Amniotic epithelial cell (primary cell): ENCODE results near the gene NTHL1.

ENCODE experiments used
- DNase-seq: peaks from one replicate; pipeline ENCODE4 v3.0.0-alpha.2; 2010; ENCODE audit warnings: low read depth

Gene NTHL1

DNA sequence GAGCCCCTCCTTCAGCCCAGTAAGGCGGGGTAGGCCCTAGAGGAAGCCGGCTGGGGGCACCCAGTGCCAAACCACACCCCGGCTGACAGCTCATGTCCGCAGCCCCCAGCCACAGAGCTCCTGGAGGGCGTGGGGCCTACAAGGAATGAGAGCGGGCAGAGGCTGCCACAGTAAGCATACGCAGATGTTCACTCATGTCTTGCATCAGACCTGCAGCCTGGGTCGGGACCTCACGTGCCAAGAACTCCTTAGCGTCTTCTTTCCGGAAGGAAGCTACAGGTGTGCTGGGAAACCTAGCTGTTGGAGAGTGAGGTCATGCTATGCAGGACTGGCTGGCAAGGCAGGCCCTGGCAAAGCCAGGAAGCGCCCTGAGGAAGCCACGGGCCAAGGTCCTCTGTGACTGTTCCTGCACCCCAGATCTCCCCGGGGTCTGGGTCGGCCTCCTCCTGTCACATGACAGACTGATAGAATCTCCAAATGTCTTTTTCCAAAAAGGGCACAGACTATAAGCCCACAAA is 39.6 kb downstream of the NTHL1 start:
- DNase-seq = peak; percentile 92

DNA sequence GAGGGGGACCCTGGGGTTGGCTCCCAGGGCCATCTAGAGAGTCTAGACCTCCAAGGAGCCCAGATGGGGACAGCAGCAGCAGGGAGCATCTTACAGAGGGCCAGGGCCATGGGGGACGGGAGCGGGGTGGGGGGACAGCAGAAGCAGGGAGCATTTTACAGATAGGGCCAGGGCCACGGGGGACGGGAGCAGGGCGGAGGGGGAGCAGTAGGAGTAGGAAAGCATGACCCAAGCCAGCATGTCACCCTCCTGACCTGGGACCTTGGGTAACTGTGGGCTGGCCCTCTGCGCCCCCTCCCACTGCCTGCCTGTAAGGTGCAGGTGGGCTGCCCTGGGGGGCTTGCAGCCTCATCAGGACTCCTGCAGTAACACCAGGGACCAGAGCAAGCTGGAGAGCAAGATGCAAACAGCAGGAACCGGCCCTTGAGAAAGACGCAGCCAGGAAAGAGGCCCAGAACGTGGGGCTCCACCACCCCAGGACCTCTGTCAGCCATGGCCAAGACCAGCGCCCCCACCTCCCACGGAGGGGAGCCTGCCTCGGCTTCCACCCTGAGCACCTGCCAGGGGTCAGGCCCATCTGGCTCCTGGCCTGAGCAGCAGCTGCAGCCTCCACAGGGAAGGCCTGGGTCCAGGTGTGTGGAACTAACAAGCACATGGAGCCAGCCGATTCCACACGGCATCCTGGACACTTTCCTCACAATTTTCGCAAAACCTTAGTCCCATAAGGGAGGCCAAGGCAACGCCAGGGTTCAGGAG is 40.4 kb downstream of the NTHL1 start:
- DNase-seq = no peak

DNA sequence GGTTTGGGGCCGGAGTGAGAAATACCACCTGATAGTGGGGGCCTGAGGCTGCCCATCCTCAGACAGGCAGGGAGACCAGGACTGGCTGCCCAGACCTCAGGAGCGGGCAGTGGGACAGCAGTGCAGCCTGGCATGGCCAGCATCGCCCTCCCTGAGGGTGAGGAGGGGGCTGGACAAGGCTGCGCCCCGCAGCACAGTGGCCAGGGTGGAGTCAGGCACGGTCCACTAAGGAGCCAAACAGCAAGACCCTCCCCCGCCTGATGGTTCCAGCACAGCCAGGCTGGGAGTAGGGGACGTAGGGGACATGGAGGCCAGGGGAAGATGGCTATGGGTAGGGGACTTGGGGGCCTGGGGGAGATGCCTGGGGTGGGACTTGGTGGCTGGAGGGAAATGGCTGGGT is 41.3 kb downstream of the NTHL1 start:
- DNase-seq = no peak

- DNase-seq = no peak
Measured at GRCh38 chr16:2005646-2006045, 42.0 kb downstream of the NTHL1 start.

GRCh38 chr16:2004795-2005517 is 42.7 kb downstream of the NTHL1 start:
- no peak for DNase-seq

DNA sequence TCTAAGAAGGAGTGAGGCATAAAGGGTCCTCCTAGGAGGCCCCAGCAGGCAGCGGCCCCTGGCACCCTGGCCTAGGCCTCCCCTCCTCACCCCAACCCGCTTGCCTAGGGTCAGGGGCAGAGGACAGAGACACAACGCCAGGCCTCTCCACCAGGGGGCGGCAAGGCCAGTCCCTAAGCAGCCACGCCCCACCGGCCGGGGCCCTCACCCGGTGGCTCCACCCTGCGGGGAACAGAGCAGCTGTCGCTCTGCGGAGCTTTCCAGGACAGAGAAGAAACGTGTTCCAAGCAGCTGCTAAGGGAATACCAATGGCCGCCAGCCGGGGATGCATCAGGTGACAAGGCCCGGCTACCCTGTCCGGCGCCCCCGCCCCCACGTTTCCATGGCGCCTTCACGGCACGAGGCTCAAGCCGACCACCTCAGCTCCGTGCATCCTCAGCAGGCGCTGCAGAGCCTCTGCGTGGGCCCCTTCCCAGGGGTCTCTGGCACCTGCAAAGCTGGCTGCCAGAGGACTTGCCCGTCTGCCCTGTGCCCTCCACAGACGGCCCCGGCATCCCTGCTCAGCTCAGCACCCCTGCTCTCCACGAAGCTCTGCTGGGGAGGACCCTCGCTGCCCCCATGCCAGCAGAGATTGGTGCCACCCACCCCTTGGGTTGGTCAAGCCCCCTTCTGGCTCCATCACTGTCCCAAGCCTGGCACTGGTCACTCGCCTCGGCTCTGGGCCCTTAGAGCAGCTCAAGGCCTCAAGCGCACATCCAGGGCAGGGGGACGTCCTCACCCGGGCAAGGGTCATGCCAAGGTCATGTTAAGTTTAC is 43.6 kb downstream of the NTHL1 start:
- DNase-seq = peak; percentile 65

DNA sequence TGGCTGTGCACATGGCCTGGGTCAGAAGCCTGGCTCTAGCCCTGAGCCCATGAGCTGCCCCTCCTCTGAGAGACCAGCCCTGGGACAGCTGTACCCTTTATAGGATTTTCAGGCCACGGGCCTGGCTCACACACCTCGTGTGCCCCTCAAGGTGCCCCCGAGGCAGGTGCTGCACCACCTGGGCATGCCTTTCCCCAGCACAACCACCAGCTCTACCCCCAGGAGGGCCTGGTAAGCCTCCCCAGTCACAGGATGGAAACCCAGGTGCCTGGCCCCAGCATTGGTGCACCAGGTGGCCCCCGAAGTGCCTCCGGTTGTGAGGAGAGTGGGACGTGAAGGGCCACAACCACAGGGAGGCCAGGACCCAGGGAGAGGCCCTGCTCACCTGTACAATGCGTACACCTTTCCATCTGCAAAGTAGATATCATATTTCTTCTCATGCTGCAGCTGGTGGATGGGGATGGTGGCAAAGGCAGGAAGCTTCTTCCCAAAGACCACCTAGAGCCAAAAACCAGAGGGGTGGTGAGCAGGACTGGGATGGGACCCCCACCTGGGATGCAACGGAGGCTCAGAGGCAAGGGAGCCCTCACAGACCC is 44.3 kb downstream of the NTHL1 start:
- DNase-seq = no peak

- DNase-seq = no peak
Measured at GRCh38 chr16:2002406-2003230, 45.0 kb downstream of the NTHL1 start.

GRCh38 chr16:2001456-2002355 is 45.9 kb downstream of the NTHL1 start:
- DNase-seq = no peak

- no peak for DNase-seq
Measured at GRCh38 chr16:2001035-2001434, 46.6 kb downstream of the NTHL1 start.

GRCh38 chr16:1999866-2000514 is 47.6 kb downstream of the NTHL1 start:
- no peak for DNase-seq

DNA sequence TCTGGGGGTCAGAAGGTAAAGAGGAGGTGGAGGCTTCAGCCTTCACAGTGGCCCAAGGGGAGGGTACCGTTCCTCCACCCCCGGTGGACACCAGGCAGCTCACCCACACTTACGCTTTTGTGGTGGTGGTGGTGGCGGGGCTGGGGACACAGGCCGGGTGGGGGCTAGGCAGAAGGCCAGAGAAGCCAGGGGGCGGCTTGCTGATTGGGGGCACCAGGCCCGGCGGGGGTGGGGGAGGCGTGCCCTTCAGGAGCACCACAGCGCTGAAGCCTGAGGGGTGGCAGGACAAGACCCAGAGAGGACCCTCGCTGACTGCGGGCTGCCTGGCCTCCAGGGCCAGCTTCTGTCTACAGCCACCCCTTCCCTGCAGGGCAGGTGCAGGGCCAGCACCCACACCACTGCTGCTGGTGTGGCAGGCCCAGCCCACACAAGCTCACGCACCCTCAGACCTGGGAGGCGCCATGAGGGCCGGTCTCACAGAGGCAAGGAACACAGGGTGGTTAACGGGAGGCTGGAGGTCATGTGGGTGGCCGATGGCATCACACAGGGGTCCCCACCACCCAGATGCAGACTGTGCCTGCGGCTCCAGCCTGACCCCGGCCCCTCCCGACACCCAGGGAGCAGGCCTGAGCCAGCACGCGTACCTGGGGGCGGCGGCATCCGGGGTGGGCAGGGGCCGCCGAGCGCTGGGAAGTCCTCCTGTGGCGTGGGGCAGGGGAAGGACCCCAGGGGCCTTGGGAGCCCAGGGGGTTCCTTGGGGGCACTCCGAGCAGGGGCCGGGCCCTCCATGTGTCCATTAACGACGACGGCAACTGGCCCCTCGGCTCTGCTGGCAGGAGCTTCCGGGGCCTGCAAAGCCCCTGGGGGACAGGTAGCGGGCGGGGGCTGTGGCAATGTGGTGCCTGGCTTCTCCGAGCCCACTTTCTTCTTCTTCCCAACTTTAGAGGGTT is 48.5 kb downstream of the NTHL1 start:
- DNase-seq = no peak

DNA sequence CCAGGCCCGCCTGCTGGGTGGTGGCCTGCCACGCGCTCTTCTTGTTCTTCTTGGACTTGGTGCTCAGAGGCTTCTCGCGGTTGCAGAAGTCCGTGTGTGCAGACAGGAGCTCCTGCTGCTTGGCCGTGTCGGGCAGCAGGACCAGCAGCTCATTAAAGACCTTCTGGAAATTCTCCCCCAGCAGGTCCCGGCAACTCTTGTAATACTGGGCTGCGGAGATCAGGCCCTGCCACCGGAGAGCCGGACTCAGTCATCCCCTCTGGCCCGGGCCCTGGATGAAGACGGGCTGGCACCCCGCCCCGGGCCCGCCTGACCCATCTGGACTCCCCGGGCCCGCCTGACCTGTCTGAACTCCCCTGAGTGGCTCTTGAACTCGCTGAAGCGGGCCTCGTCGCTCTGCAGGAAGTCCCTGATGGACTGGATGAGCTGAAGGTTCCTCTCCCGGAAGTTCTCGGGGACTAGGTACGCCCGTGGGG is 49.2 kb downstream of the NTHL1 start:
- no peak for DNase-seq

GRCh38 chr16:1997494-1998359 is 49.9 kb downstream of the NTHL1 start:
- DNase-seq = peak; percentile 53

DNA sequence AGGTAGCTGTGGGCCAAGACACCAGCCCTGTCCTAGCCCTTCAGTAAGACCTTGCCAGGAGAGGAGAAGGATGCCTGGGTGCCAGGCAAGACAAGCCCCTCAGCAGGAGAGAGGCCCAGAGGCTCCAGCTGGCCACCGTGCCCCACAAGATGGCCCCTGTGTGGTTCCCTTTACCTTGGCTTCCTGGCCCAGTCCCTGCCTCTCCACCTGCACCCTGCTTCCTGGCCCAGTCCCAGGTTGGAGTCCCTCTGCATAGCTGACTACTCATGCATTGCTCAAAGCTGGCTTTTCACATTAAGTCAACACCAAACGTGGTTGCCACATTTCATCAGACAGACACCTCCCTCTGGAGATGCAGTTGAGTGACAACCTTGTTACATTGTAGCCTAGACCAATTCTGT is 53.9 kb downstream of the NTHL1 start:
- peak; percentile 23 for DNase-seq

DNA sequence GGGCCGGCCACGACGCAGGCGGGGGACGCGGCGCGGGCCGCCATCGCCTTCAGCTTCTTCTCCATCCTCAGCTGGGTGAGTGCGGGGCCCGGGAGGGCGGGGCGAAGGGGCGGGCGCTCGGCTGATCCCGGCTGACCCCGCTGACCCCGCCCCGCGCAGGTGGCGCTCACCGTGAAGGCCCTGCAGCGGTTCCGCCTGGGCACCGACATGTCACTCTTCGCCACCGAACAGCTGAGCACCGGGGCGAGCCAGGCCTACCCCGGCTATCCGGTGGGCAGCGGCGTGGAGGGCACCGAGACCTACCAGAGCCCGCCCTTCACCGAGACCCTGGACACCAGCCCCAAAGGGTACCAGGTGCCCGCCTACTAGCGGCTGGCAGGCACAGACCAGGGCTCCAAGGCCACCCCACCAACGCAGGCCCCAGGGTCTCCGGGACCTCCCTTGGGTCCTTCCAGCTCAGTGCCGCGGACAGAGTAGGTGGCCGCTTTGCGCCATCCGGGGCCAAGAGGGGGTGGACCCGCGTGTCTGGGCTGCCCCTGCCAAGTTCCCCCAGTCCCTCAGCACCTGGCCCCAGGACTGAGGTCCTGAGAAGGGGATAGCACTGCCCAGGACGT is 54.8 kb downstream of the NTHL1 start:
- no peak for DNase-seq
